IMR-90 (cell line): ENCODE data around the gene FHAD1. TPM values are rescaled to one million over a fixed set of nuclear protein-coding genes. Genes with fewer than 3 reads are reported as not detected.

Source experiments
- ATAC-seq: fragments of 200-7000 bp; cut with Tn5 transposase; 2 replicates; pipeline ENCODE4 v1.9.1; 2020; ENCODE audit warnings: low read depth, mild to moderate bottlenecking, moderate library complexity
- BruUV-seq: library from RNA; stranded (reverse); fragments of 400-500 nt; replicated peaks from 2 replicates; lab custom pipeline; 2021; lab: Mats Ljungman, UMichigan
- CTCF ChIA-PET: fragments of 300-600 bp; formaldehyde crosslinking; extraction: SDS; loops from one replicate; lab custom pipeline; 2021; ENCODE audit warnings: antibody characterized with exemption; lab: Yijun Ruan, JAX
- POLR2A ChIA-PET: fragments of 300-600 bp; sonication (Branson Sonifier 250); formaldehyde crosslinking; loops from one replicate; lab custom pipeline; 2022; ENCODE audit warnings: antibody characterized with exemption; ENCODE audit not compliant: unreplicated experiment; lab: Charles Lee
- DNase-seq: peaks from one replicate; pipeline ENCODE4 v3.0.0; 2013
- H2AFZ ChIP-seq: replicated peaks from 2 replicates; pipeline ENCODE3; 2013; ENCODE audit warnings: low read length, mild to moderate bottlenecking; ENCODE audit not compliant: poor library complexity
- H2AK5ac ChIP-seq: 2 replicates; pipeline ENCODE4 v1.6.1; 2013; ENCODE audit warnings: low read depth, low read length, inconsistent platforms
- H2AK9ac ChIP-seq: replicated peaks from 2 replicates; pipeline ENCODE3; 2013; ENCODE audit warnings: mild to moderate bottlenecking, low read depth, low read length, moderate library complexity; ENCODE audit not compliant: poor library complexity
- H2BK120ac ChIP-seq: 2 replicates; pipeline ENCODE4 v1.6.1; 2013; ENCODE audit warnings: low read depth, low read length, inconsistent platforms
- H2BK15ac ChIP-seq: 3 replicates; pipeline ENCODE4 v1.6.1; 2013; ENCODE audit warnings: low read depth, low read length, inconsistent platforms
- H2BK20ac ChIP-seq: 2 replicates; pipeline ENCODE4 v1.6.1; 2013; ENCODE audit warnings: low read depth, mild to moderate bottlenecking, inconsistent platforms, low read length, moderate library complexity
- H2BK5ac ChIP-seq: 2 replicates; pipeline ENCODE4 v1.6.1; 2013; ENCODE audit warnings: mild to moderate bottlenecking, low read depth, low read length, inconsistent platforms; ENCODE audit not compliant: poor library complexity, severe bottlenecking
- H3K14ac ChIP-seq: replicated peaks from 2 replicates; pipeline ENCODE4 v1.6.1; 2013; ENCODE audit warnings: low read depth, low read length, inconsistent platforms
- H3K18ac ChIP-seq: 2 replicates; pipeline ENCODE4 v1.6.1; 2013; ENCODE audit warnings: low read depth, low read length, control low read depth
- H3K23ac ChIP-seq: 2 replicates; pipeline ENCODE4 v1.6.1; 2013; ENCODE audit warnings: low read depth, low read length, inconsistent platforms
- H3K27ac ChIP-seq: 2 replicates; pipeline ENCODE4 v1.5.1; 2013; ENCODE audit warnings: mild to moderate bottlenecking, control low read depth, low read length; ENCODE audit not compliant: insufficient read depth
- H3K27me3 ChIP-seq: 2 replicates; pipeline ENCODE4 v1.6.1; 2013; ENCODE audit warnings: low read length; ENCODE audit not compliant: control insufficient read depth, insufficient read depth
- H3K36me3 ChIP-seq: 2 replicates; pipeline ENCODE4 v1.6.1; 2013; ENCODE audit warnings: low read length, mixed read lengths; ENCODE audit not compliant: control insufficient read depth, insufficient read depth
- H3K4ac ChIP-seq: 2 replicates; pipeline ENCODE4 v1.6.1; 2013; ENCODE audit warnings: low read depth, low read length, inconsistent platforms
- H3K4me1 ChIP-seq: 2 replicates; pipeline ENCODE4 v1.6.1; 2013; ENCODE audit warnings: low read length, mixed read lengths; ENCODE audit not compliant: control insufficient read depth, insufficient read depth
- H3K4me2 ChIP-seq: 2 replicates; pipeline ENCODE4 v1.6.1; 2013; ENCODE audit warnings: low read depth, mild to moderate bottlenecking, control low read depth, low read length, moderate library complexity
- H3K4me3 ChIP-seq: 2 replicates; pipeline ENCODE4 v1.5.1; 2013; ENCODE audit warnings: low read depth, mild to moderate bottlenecking, control low read depth, low read length, moderate library complexity; ENCODE audit not compliant: insufficient read depth
- H3K56ac ChIP-seq: 2 replicates; pipeline ENCODE4 v1.6.1; 2013; ENCODE audit warnings: low read length, inconsistent platforms; ENCODE audit not compliant: insufficient read depth; ENCODE audit errors: extremely low read depth
- H3K79me1 ChIP-seq, 2 experiments: 2 replicates each; pipeline ENCODE4 v1.6.1; 2013; ENCODE audit warnings: low read length in 2 of 2, inconsistent platforms in 1 of 2, low read depth in 1 of 2
- H3K9ac ChIP-seq: 2 replicates; pipeline ENCODE4 v1.6.1; 2013; ENCODE audit warnings: low read depth, low read length, control low read depth
- H3K9me1 ChIP-seq: 2 replicates; pipeline ENCODE4 v1.6.1; 2013; ENCODE audit warnings: low read length, inconsistent platforms; ENCODE audit not compliant: insufficient read depth
- H3K9me3 ChIP-seq: 2 replicates; pipeline ENCODE4 v1.6.1; 2013; ENCODE audit warnings: low read length; ENCODE audit not compliant: control insufficient read depth, insufficient read depth
- H4K20me1 ChIP-seq: 2 replicates; pipeline ENCODE4 v1.6.1; 2013; ENCODE audit warnings: low read length, inconsistent platforms; ENCODE audit not compliant: insufficient read depth
- H4K5ac ChIP-seq: 2 replicates; pipeline ENCODE4 v1.6.1; 2013; ENCODE audit warnings: mild to moderate bottlenecking, low read depth, low read length, control low read depth
- H4K8ac ChIP-seq, 2 experiments: 2 replicates each; pipeline ENCODE4 v1.6.1; 2013; ENCODE audit warnings: low read depth in 2 of 2, low read length in 2 of 2, control low read depth in 1 of 2, inconsistent platforms in 1 of 2
- H4K91ac ChIP-seq: 2 replicates; pipeline ENCODE4 v1.6.1; 2013; ENCODE audit warnings: low read depth, low read length, inconsistent platforms; ENCODE audit not compliant: insufficient read depth
- BHLHE40 ChIP-seq: fragments of 150-350 bp; IDR thresholded peaks from 2 replicates; pipeline ENCODE4 v1.6.1; 2016; ENCODE audit warnings: mild to moderate bottlenecking, low read depth, low read length
- CEBPB ChIP-seq: IDR thresholded peaks from 2 replicates; pipeline ENCODE4 v1.6.1; 2012; ENCODE audit warnings: low read depth, low read length, improper control_type of control experiment
- CHD1 ChIP-seq: IDR thresholded peaks from 2 replicates; pipeline ENCODE4 v1.6.1; 2012; ENCODE audit warnings: low read depth, low read length, improper control_type of control experiment
- CTCF ChIP-seq: conservative IDR thresholded peaks from 2 replicates; pipeline ENCODE4 v1.5.1; 2012; ENCODE audit warnings: mild to moderate bottlenecking, low read depth, low read length, improper control_type of control experiment
- ELK1 ChIP-seq: fragments of 150-350 bp; IDR thresholded peaks from 2 replicates; pipeline ENCODE4 v1.6.1; 2016; ENCODE audit warnings: low read depth, mild to moderate bottlenecking, low read length, moderate library complexity, borderline replicate concordance
- FOS ChIP-seq: fragments of 150-350 bp; IDR thresholded peaks from 2 replicates; pipeline ENCODE4 v1.6.1; 2016; ENCODE audit warnings: low read depth, low read length
- MAFK ChIP-seq: IDR thresholded peaks from 2 replicates; pipeline ENCODE4 v1.6.1; 2012; ENCODE audit warnings: low read depth, low read length, improper control_type of control experiment
- MAZ ChIP-seq: IDR thresholded peaks from 2 replicates; pipeline ENCODE4 v1.6.1; 2012; ENCODE audit warnings: low read depth, mild to moderate bottlenecking, low read length, improper control_type of control experiment, moderate library complexity, borderline replicate concordance
- MXI1 ChIP-seq: IDR thresholded peaks from 2 replicates; pipeline ENCODE4 v1.6.1; 2012; ENCODE audit warnings: low read depth, mild to moderate bottlenecking, low read length, moderate library complexity, borderline replicate concordance
- NFE2L2 ChIP-seq: fragments of 150-350 bp; IDR thresholded peaks from 2 replicates; pipeline ENCODE4 v1.6.1; 2016; ENCODE audit warnings: low read depth, mild to moderate bottlenecking, low read length
- POLR2A ChIP-seq: IDR thresholded peaks from 2 replicates; pipeline ENCODE4 v1.6.1; 2012; ENCODE audit warnings: mild to moderate bottlenecking, low read depth, low read length
- RAD21 ChIP-seq: IDR thresholded peaks from 2 replicates; pipeline ENCODE4 v1.6.1; 2012; ENCODE audit warnings: low read length, improper control_type of control experiment
- RCOR1 ChIP-seq: IDR thresholded peaks from 2 replicates; pipeline ENCODE4 v1.6.1; 2012; ENCODE audit warnings: mild to moderate bottlenecking, low read length, improper control_type of control experiment; ENCODE audit not compliant: insufficient replicate concordance
- RFX5 ChIP-seq: IDR thresholded peaks from 2 replicates; pipeline ENCODE4 v1.8.0; 2012; ENCODE audit warnings: low read depth, mild to moderate bottlenecking, low read length, moderate library complexity
- SMC3 ChIP-seq: fragments of 150-350 bp; IDR thresholded peaks from 2 replicates; pipeline ENCODE4 v1.6.1; 2016; ENCODE audit warnings: low read depth, mild to moderate bottlenecking, antibody characterized with exemption, low read length, moderate library complexity
- USF2 ChIP-seq: fragments of 150-350 bp; IDR thresholded peaks from 2 replicates; pipeline ENCODE4 v1.6.1; 2017; ENCODE audit warnings: mild to moderate bottlenecking, antibody characterized with exemption, low read length, low read depth
- WGBS, 2 experiments: methylation state at CpG; one replicate each; pipeline versions ENCODE4 v1.1.5 to v1.1.7; 2013; ENCODE audit warnings: missing lambda C conversion rate in 2 of 2; ENCODE audit not compliant: insufficient read length in 1 of 2; ENCODE audit errors: extremely low coverage in 2 of 2; 5-methylcytosine and 5-hydroxymethylcytosine counted together
- dilution Hi-C: fragments of 300-500 bp; cut with HindIII; formaldehyde crosslinking; loops from one replicate; pipeline ENCODE4 v1.14.3; 2018; ENCODE audit warnings: low sequenced_read_pairs; ENCODE audit not compliant: unreplicated experiment
- in situ Hi-C: fragments of 300-500 bp; cut with MboI; formaldehyde crosslinking; loops from 3 replicates; pipeline ENCODE4 v1.14.3; 2019; ENCODE audit warnings: low sequenced_read_pairs, inconsistent platforms, mixed read lengths
- intact Hi-C: fragments of 100-400 bp; cut with micrococcal nuclease; formaldehyde crosslinking; loops from 2 replicates; pipeline ENCODE4 v1.10.0; 2022
- polyA plus RNA-seq, 3 experiments: library from polyadenylated mRNA; depleted of rRNA; stranded (reverse); fragments of >200 nt; gene quantifications; 2 replicates each; pipeline ENCODE4 v1.2.3, GENCODE V29; 2012; ENCODE audit warnings: low replicate concordance in 1 of 3
- total RNA-seq: library from RNA; depleted of rRNA; stranded (reverse); fragments of >200 nt; gene quantifications from 2 replicates; pipeline ENCODE4 v1.2.3, GENCODE V29; 2012

FHAD1 gene
- total and polyA plus RNA-seq, 2 of the 4 experiments (the other 2 are of a cell fraction): not detected

- Histone ChIP-seq H2BK20ac (no peak overlapping the region), H3K56ac (no peak overlapping the region), H4K5ac (no peak overlapping the region), H3K9ac (no peak overlapping the region), H3K4me3 (no peak overlapping the region), H2BK15ac (no peak overlapping the region), H4K8ac (no peak overlapping the region), H2BK5ac (no peak overlapping the region), H3K23ac (0 out of 2 replicates have a peak overlapping the region, but pooled peaks have one; percentile 73), H4K91ac (no peak overlapping the region), H3K27ac (no peak overlapping the region), H2AK9ac (no peak overlapping the region), H3K9me3 (no peaks in the 10 kb centered on the region), H3K4me1 (no peaks in the 10 kb centered on the region; the same call in 1 of the 2 replicates), H3K18ac (no peak overlapping the region), H3K36me3 (no peaks in the 10 kb centered on the region), H3K9me1 (no peaks in the 10 kb centered on the region; the same call in 1 of the 2 replicates), H4K20me1 (no peaks in the 10 kb centered on the region), H2BK120ac (no peak overlapping the region), H3K27me3 (peaks cover 6% of the 10 kb centered on the region; the same call in 1 of the 2 replicates), H3K79me1 (no peaks in the 10 kb centered on the region), H3K4ac (no peak overlapping the region), H2AK5ac (no peak overlapping the region), H2AFZ (peak overlapping the region; percentile 71), H3K4me2 (peak overlapping the region; percentile 49), H3K14ac (no peak overlapping the region)
- DNase-seq: no peak
- no peak for TF ChIP-seq CTCF
- TF ChIP-seq MAFK: no peak
- no peak for TF ChIP-seq RCOR1
- TF ChIP-seq SMC3: no peak
- TF ChIP-seq MAZ: no peak
- no peak for TF ChIP-seq USF2
- no peak for TF ChIP-seq CHD1
- no peak for TF ChIP-seq CEBPB
- TF ChIP-seq MXI1: no peak
- TF ChIP-seq RFX5: no peak
- TF ChIP-seq BHLHE40: no peak
- TF ChIP-seq ELK1: no peak
- no peak for TF ChIP-seq FOS
- TF ChIP-seq POLR2A: no peak
- no peak for TF ChIP-seq NFE2L2
- no peak for TF ChIP-seq RAD21
- WGBS, 2 experiments: 27% methylated on average over 6 of the region's 17 CpGs; no CpG with 5 or more reads in 1 of the 2 experiments
- in situ Hi-C loops: no loop called here
- BruUV-seq: no TSS peak
- ChIA-PET POLR2A (no interaction called here), CTCF (no interaction called here)
- dilution Hi-C loops: no loop called here
- ATAC-seq: peak; percentile 75
- intact Hi-C loops: no loop called here
Measured at GRCh38 chr1:15386164-15386749, 139.2 kb downstream of the FHAD1 start.
